Loucy (cell line): ENCODE results near the gene NOC4L.

Source experiments
- H2AFZ ChIP-seq: fragments of 200-600 bp; sonication (generic); 2 replicates; pipeline ENCODE4 v1.6.0; 2016; ENCODE audit warnings: antibody characterized with exemption, mild to moderate bottlenecking, low read length, moderate library complexity
- H3F3A ChIP-seq: fragments of 200-600 bp; 2 replicates; pipeline ENCODE4 v1.6.0; 2016; ENCODE audit warnings: antibody characterized with exemption, low read depth, mild to moderate bottlenecking
- H3K27me3 ChIP-seq: fragments of 200-600 bp; sonication (generic); 2 replicates; pipeline ENCODE4 v1.6.1; 2014; ENCODE audit warnings: low read length, mild to moderate bottlenecking; ENCODE audit not compliant: insufficient read depth, poor library complexity, severe bottlenecking
- H3K36me3 ChIP-seq: fragments of 200-600 bp; sonication (generic); 2 replicates; pipeline ENCODE4 v1.6.1; 2016; ENCODE audit warnings: low read length; ENCODE audit not compliant: insufficient read depth
- H3K4me1 ChIP-seq: fragments of 200-600 bp; sonication (generic); 2 replicates; pipeline ENCODE4 v1.5.1; 2014; ENCODE audit warnings: low read length, mild to moderate bottlenecking; ENCODE audit not compliant: insufficient read depth, poor library complexity, severe bottlenecking
- H3K4me2 ChIP-seq: fragments of 200-600 bp; sonication (generic); 2 replicates; pipeline ENCODE4 v1.6.0; 2014; ENCODE audit warnings: antibody characterized with exemption, low read length, low read depth, mild to moderate bottlenecking; ENCODE audit not compliant: poor library complexity, severe bottlenecking
- H3K4me3 ChIP-seq: fragments of 200-600 bp; sonication (generic); 2 replicates; pipeline ENCODE4 v1.5.1; 2014; ENCODE audit warnings: low read length, mild to moderate bottlenecking, mixed read lengths; ENCODE audit not compliant: poor library complexity, severe bottlenecking
- H3K79me2 ChIP-seq: fragments of 200-600 bp; sonication (generic); 2 replicates; pipeline ENCODE4 v1.6.1; 2014; ENCODE audit warnings: low read length; ENCODE audit not compliant: insufficient read depth
- H3K9ac ChIP-seq: fragments of 200-600 bp; sonication (generic); 2 replicates; pipeline ENCODE4 v1.6.0; 2014; ENCODE audit warnings: mild to moderate bottlenecking, low read depth, low read length, moderate library complexity; ENCODE audit not compliant: poor library complexity, severe bottlenecking
- H3K9me2 ChIP-seq: fragments of 200-600 bp; sonication (generic); replicated peaks from 2 replicates; pipeline ENCODE4 v1.6.1; 2016; ENCODE audit warnings: low read depth, low read length, mixed read lengths
- H3K9me3 ChIP-seq: fragments of 200-600 bp; sonication (generic); 2 replicates; pipeline ENCODE4 v1.6.1; 2014; ENCODE audit warnings: mild to moderate bottlenecking, antibody characterized with exemption, low read length, low read depth; ENCODE audit not compliant: insufficient read depth
- H4K20me1 ChIP-seq: fragments of 200-600 bp; sonication (generic); 2 replicates; pipeline ENCODE4 v1.6.0; 2014; ENCODE audit warnings: antibody characterized with exemption, low read length, mild to moderate bottlenecking; ENCODE audit not compliant: insufficient read depth, poor library complexity, severe bottlenecking
- CTCF ChIP-seq: fragments of 200-600 bp; sonication (generic); conservative IDR thresholded peaks from 2 replicates; pipeline ENCODE4 v1.5.1; 2014; ENCODE audit warnings: mild to moderate bottlenecking, antibody characterized with exemption, low read length
- EZH2phosphoT487 ChIP-seq: fragments of 200-600 bp; IDR thresholded peaks from 2 replicates; pipeline ENCODE4 v1.6.1; 2018; ENCODE audit warnings: antibody characterized with exemption, mild to moderate bottlenecking, moderate library complexity, borderline replicate concordance

NOC4L gene

DNA sequence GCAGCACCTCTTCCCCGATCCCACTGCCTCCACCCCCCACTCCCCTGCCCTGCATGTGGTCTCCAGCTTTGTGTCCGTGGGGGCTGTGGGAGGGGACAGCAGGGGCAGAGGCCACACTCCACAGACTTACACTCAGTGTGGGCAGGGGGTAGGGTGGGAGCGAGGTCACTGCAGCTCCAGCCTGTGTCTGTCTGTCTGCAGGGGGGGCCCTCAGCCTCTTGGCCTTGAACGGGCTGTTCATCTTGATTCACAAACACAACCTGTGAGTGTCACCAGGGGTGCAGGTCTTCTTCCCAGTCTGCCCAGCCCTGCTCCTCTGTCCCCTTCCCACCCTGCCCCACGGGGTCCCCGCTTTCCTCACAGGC lies 6.5 kb downstream of the NOC4L start:
- TF ChIP-seq CTCF (no peak), EZH2phosphoT487 (no peak)
- Histone ChIP-seq H3K27me3 (no peaks in the 10 kb centered on the region), H3K4me1 (peaks cover 7% of the 10 kb centered on the region), H3K9me3 (no peaks in the 10 kb centered on the region), H3F3A (no peaks in the 10 kb centered on the region), H3K4me2 (no peak overlapping the region), H2AFZ (no peak overlapping the region), H4K20me1 (no peaks in the 10 kb centered on the region), H3K79me2 (peaks cover 14% of the 10 kb centered on the region; the same call in 1 of the 2 replicates), H3K4me3 (no peak overlapping the region), H3K9me2 (no peaks in the 10 kb centered on the region), H3K9ac (no peak overlapping the region), H3K36me3 (peaks cover 6% of the 10 kb centered on the region; the same call in 1 of the 2 replicates)

DNA sequence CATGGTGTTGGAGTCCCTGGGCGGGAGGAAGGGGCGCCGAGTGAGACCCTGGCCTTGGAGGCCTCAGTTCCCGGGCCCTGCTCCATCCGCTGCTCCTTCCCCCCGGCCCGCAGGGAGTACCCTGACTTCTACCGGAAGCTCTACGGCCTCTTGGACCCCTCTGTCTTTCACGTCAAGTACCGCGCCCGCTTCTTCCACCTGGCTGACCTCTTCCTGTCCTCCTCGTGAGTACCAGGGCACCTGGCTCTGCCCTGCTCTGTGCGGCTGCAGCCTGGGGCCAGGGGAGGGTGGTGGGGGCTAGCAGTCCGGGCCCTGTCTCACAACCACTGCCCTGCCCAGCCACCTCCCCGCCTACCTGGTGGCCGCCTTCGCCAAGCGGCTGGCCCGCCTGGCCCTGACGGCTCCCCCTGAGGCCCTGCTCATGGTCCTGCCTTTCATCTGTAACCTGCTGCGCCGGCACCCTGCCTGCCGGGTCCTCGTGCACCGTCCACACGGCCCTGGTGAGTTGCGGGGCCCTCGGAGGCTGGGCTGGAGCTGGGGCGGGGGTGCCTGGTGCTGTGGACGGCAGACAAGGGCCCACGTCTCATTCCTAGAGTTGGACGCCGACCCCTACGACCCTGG lies 7.0 kb downstream of the NOC4L start:
- no peak overlapping the region for H3K9ac ChIP-seq
- TF ChIP-seq EZH2phosphoT487 (no peak), CTCF (no peak)

GRCh38 chr12:132151766-132152410 lies 7.6 kb downstream of the NOC4L start:
- Histone ChIP-seq H3K36me3 (peaks cover 8% of the 10 kb centered on the region; the same call in 1 of the 2 replicates), H3K4me3 (no peak overlapping the region), H2AFZ (no peak overlapping the region), H3K79me2 (peaks cover 5% of the 10 kb centered on the region; the same call in 1 of the 2 replicates), H3K9me3 (no peaks in the 10 kb centered on the region), H4K20me1 (no peaks in the 10 kb centered on the region), H3K4me1 (no peaks in the 10 kb centered on the region), H3K4me2 (no peak overlapping the region), H3K9me2 (no peaks in the 10 kb centered on the region), H3K9ac (no peak overlapping the region), H3F3A (peaks cover 8% of the 10 kb centered on the region), H3K27me3 (no peaks in the 10 kb centered on the region)
- TF ChIP-seq EZH2phosphoT487, result no peak
- TF ChIP-seq CTCF, result no peak

More for the DNA sequence above, 7.0 kb downstream of the NOC4L start:
- Histone ChIP-seq H3K9me3 (no peaks in the 10 kb centered on the region), H3K36me3 (peaks cover 6% of the 10 kb centered on the region; the same call in 1 of the 2 replicates), H2AFZ (no peak overlapping the region), H3K4me3 (no peak overlapping the region), H3K27me3 (no peaks in the 10 kb centered on the region), H3F3A (0 out of 2 replicates have a peak, but pooled peaks cover 1% of the 10 kb centered on the region), H3K9me2 (no peaks in the 10 kb centered on the region), H4K20me1 (no peaks in the 10 kb centered on the region), H3K4me2 (no peak overlapping the region), H3K4me1 (peaks cover 3% of the 10 kb centered on the region), H3K79me2 (peaks cover 11% of the 10 kb centered on the region; the same call in 1 of the 2 replicates)
